Measurements from ENCODE around the gene PUM2.
"Not testable (repeated sequence)": the region's sequence is repeated elsewhere in the genome, so short reads cannot be mapped to it uniquely, and the experiment has no call there.

Gene PUM2

GRCh38 chr2:20282916-20283592 lies 67.6 kb downstream of the PUM2 start:
- DNase-seq: no peak

DNA sequence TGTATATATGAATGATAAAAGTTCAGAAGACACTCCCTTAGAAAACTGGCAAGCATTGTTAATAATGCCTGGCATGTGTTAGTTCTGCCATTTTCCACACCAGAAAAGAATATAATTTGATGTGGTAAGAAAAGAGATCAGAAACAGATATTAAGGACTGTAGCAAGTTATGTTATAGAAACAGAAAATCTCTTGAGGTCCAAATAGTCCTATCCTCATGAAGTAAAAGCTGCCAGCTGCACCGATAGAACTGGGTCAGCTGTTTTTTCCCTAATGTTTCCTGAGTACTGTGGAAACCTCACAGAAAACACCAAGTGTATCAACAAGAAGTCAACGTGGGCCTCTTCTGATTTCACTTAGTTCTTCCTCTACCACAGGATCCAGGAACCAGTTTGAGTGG lies 68.8 kb downstream of the PUM2 start:
- no peak for DNase-seq

GRCh38 chr2:20273042-20273441 lies 77.6 kb downstream of the PUM2 start:
- DNase-seq: no peak

DNA sequence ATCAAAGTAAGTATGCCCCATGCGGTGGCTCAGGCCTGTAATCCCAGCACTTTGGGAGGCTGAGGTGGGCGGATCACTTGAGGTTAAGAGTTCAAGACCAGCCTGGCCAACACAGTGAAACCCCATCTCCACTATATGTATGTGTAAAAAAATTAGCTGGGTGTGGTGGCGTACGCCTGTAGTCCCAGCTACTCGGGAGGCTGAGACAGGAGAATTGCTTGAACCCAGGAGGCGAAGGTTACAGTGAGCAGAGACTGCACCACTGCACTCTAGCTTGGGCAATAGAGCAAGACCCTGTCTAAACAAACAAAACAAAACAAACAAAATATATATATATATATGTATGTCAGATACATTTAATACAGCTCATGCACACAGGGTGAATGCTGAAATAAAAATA lies 82.3 kb downstream of the PUM2 start:
- not testable (repeated sequence) for DNase-seq

GRCh38 chr2:20267529-20267928 lies 83.1 kb downstream of the PUM2 start:
- no peak for DNase-seq

DNA sequence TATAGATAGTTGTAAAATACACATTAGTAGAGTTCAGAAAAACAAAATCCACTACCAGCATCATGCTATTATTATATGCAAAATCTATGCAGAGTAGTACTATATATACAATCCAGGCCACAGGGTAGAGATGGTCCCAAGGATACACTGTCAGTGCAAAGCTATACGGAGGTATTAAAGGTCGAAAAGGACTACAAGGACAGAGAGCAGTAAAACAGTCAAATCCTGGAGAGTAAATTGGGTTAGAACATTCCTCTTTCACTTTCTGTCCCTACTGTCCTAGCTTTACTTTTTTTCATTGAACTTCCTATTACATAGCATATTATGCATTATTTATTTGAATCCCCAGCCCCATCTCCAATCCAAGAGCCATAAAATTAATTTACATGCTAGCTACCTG lies 86.0 kb downstream of the PUM2 start:
- DNase-seq: no peak

DNA sequence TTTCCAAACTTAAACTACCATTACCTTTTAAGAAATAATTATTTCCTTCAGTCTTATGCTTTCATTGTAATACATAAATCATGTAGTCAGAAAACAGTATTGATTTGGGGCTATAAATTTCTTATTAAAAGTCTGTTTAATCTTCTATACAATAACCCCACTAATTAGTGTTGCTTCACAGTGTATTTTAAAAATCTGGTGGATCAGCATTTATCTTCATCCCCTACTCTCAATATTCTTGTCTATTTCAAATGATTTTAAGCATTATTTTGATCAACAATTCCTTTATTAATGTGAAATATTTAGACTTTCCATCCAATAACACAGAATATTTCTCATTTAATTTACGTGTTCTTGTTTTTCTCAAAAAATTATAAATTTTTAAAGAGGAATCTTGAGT lies 93.2 kb downstream of the PUM2 start:
- no peak for DNase-seq

DNA sequence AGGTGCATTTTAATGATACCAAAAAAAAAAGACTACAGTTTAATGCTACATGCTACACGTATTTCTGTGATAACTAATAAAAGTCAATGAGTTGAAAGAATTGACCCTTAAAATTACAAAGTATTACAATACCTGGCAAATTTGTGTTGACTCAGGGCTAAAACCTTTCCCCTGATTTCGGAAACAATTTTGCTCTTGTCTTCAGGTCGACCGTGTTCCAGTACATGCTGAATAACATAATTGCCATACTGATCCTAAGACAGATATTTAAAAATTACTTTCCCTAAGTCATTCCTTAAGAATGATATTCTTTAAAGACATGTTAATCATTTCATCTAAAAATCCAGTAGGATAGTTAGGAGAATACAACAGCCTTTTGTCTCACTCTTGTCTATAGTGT lies 95.9 kb downstream of the PUM2 start:
- no peak for DNase-seq

GRCh38 chr2:20250436-20250835 lies 100.2 kb downstream of the PUM2 start:
- no peak for DNase-seq

GRCh38 chr2:20249170-20249569 lies 101.5 kb downstream of the PUM2 start:
- no peak for DNase-seq

DNA sequence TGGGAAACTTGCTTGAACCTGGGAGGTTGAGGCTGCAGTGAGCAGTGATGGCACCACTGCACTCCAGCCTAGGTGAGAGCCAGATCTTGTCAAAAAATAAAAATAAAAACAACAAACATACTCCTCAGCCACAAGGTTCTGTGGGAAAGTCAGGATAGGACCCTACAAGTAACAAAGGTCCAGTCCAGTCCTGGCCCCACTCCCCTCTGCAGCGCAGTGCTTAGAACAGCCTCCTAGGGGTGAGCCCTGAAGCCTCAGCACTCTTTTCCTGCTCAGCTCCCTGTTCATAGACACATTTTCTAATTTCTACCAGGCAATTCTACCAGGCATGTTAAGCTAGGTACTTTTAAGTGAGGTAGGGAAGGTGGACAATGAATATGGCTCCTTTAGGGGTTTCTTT lies 103.6 kb downstream of the PUM2 start:
- no peak for DNase-seq

DNA sequence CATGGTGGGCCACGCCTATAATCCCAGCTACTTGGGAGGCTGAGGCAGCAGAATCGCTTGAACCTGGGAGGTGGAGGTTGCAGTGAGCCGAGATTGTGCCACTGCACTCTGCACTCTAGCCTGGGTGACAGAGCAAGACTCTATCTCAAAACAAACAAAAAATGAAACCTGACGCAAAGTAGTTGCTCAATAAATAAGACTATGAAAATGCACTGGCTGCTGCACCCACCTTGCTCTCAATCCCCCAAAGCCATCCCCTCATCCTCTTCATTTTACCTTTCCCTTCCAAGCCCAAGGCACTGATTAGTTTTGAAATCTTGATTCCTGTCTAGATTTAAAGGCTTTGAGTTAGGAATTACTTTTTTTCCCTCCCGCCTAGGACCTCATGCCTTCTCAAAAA lies 107.0 kb downstream of the PUM2 start:
- DNase-seq: not testable (repeated sequence)

DNA sequence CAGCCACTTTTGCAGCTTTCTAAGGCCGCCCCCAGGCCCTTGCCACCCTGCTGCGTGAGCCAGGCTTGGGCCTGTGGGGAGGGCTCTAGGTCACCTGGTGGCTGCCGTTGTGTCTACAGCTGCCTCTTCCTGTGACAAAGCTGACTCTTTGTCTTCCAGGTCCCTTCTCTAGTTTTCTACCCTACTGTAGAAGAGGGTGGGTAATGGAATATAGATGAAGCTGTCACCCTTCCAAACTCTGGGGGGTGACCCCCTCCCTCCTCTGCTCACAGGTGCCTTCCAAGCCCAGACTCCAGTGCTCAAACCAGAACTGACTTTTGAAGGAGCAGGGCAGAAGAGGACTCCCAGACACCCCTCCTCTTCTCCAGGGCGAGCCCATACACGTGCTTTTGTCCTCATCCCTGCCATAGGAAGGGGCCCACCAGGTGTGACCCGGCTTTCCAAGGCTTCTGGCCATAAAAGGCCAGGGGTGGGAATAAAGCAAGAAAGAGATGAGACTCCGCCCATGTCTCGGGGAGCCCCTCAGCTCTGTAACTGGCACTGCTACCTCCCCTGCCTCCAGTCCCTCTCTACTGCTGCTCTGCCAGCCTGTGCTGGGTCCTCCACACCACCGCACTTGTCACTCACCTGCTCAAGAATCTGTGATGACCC lies 107.8 kb downstream of the PUM2 start:
- DNase-seq: no peak

GRCh38 chr2:20241973-20242726 lies 108.5 kb downstream of the PUM2 start:
- peak in 2 of 3 donors; percentile 21 to 57 for DNase-seq

DNA sequence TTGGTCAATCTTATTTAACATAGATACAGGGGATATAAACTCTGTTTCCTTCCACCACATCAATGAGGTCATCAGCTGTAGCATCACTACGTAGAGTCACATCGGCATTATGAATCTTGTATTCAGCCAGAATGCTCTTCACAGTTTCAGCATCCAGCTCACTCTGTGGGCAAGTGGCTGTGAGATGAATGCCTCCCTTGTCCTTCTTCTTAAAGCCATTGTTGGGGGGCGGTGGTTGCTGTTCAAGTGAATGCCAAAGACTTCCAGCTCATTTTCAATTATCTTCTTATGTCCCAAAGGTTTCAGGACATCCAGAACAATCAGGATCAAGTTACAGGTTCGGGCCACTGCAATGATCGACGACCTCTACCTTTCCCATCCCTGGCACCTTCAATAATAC lies 110.4 kb downstream of the PUM2 start:
- not testable (repeated sequence) for DNase-seq

DNA sequence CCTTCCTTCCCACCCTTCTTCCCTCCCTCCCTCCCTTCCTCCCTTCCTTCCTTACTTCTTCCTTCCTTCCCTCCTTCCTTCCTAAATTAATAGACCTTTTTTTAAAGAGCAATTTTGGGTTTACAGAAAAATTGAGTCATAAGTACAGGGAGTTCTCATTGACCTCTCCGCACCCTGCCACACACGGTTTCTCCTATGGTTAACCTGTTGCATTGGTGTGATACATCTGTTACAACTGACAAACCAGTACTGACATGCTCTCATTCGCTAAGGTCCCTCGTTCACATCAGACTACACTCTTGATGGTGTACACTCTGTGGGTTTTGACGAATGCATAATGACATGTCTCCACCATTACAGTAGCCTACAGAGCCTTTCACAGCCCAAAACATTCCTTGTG lies 114.1 kb downstream of the PUM2 start:
- DNase-seq: no peak

- no peak for DNase-seq
These were observed 114.9 kb downstream of the PUM2 start for GRCh38 chr2:20235655-20236305.

GRCh38 chr2:20234597-20234996 lies 116.0 kb downstream of the PUM2 start:
- DNase-seq: not testable (repeated sequence)

- DNase-seq: no peak
These were observed 117.8 kb downstream of the PUM2 start for GRCh38 chr2:20232837-20233207.

- DNase-seq: no peak
These were observed 119.0 kb downstream of the PUM2 start for GRCh38 chr2:20231598-20232026.

DNA sequence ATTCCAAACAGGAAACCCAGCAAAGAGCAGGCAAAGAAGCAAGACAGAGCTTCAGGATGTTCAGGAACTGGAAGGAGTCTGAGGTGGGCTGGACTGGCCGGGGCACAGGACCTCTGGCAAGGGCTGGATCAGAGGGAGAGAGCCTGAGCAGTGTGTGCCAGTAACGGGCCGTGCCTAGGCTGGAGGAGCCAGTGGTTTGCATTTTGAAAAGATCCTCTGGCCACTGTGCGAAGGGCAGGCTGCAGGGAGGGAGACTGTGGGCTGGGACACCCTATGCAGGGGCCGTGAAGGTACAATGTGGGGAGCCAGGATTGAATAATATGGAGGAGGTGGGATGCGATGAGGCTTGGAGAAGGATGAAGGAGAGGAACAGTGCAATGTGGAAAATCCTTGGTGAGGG lies 119.5 kb downstream of the PUM2 start:
- no peak for DNase-seq

- no peak for DNase-seq
These were observed 120.6 kb downstream of the PUM2 start for GRCh38 chr2:20230114-20230425.

- no peak for DNase-seq
These were observed 121.1 kb downstream of the PUM2 start for GRCh38 chr2:20229322-20230113.

All from suppressor macrophage treated with lipopolysaccharide for 1 hour (primary cell).